Epithelial cell of esophagus (primary cell): Measurements from ENCODE around the gene GJC2.
A peak's percentile ranks its signal among the peaks of the same experiment; 100 is the strongest.

Experiments used
- DNase-seq: peaks from one replicate; pipeline ENCODE4 v3.0.0; 2010; ENCODE audit warnings: low read depth
- H3K4me3 ChIP-seq: 2 replicates; pipeline ENCODE4 v1.5.1; 2011; ENCODE audit warnings: mild to moderate bottlenecking, low read length, control low read depth
- CTCF ChIP-seq: IDR thresholded peaks from 2 replicates; pipeline ENCODE4 v1.5.1; 2011; ENCODE audit warnings: low read depth, mild to moderate bottlenecking, low read length, control low read depth, inconsistent platforms; ENCODE audit not compliant: insufficient read depth; ENCODE audit errors: missing control alignments

The GJC2 gene

GRCh38 chr1:228140724-228141225, 9.0 kb upstream of the GJC2 start:
- TF ChIP-seq CTCF, result no peak
- DNase-seq, result no peak
- peak overlapping the region; percentile 95 for H3K4me3 ChIP-seq

- no peak for TF ChIP-seq CTCF
- H3K4me3 ChIP-seq, result peak overlapping the region; percentile 95
- DNase-seq, result peak; percentile 29
Measured at GRCh38 chr1:228141226-228142044, 8.3 kb upstream of the GJC2 start.

GRCh38 chr1:228142155-228142691, 7.5 kb upstream of the GJC2 start:
- peak overlapping the region; percentile 95 for H3K4me3 ChIP-seq
- no peak for DNase-seq

GRCh38 chr1:228142701-228143136, 7.0 kb upstream of the GJC2 start:
- no peak for DNase-seq
- no peak overlapping the region for H3K4me3 ChIP-seq
- TF ChIP-seq CTCF, result no peak

More at GRCh38 chr1:228142155-228142691, 7.5 kb upstream of the GJC2 start:
- no peak for TF ChIP-seq CTCF

- TF ChIP-seq CTCF, result no peak
- H3K4me3 ChIP-seq, result no peak overlapping the region
- no peak for DNase-seq
Measured at GRCh38 chr1:228143480-228144192, 6.1 kb upstream of the GJC2 start.

GRCh38 chr1:228144193-228144992, 5.3 kb upstream of the GJC2 start:
- H3K4me3 ChIP-seq, result no peak overlapping the region

More at GRCh38 chr1:228144193-228144992, 5.3 kb upstream of the GJC2 start:
- no peak for TF ChIP-seq CTCF
- no peak for DNase-seq
